IPS-15b (cell line): ENCODE data around the gene DCTN2.
"Not testable (repeated sequence)": the region's sequence is repeated elsewhere in the genome, so short reads cannot be mapped to it uniquely, and the experiment has no call there.

Experiments used
- H3K27me3 ChIP-seq: one replicate; pipeline ENCODE4 v1.6.1; 2013; ENCODE audit warnings: low read length; ENCODE audit not compliant: control insufficient read depth, insufficient read depth
- H3K36me3 ChIP-seq: one replicate; pipeline ENCODE4 v1.6.1; 2013; ENCODE audit warnings: low read length; ENCODE audit not compliant: control insufficient read depth, insufficient read depth
- H3K4me1 ChIP-seq: one replicate; pipeline ENCODE4 v1.6.1; 2013; ENCODE audit warnings: mild to moderate bottlenecking, low read length; ENCODE audit not compliant: control insufficient read depth, insufficient read depth
- H3K4me3 ChIP-seq: one replicate; pipeline ENCODE4 v1.5.1; 2013; ENCODE audit warnings: low read depth, low read length
- H3K9ac ChIP-seq: one replicate; pipeline ENCODE4 v1.6.1; 2013; ENCODE audit warnings: low read depth, mild to moderate bottlenecking, low read length
- H3K9me3 ChIP-seq: one replicate; pipeline ENCODE4 v1.6.1; 2013; ENCODE audit warnings: mild to moderate bottlenecking, low read length; ENCODE audit not compliant: control insufficient read depth, insufficient read depth

The DCTN2 gene

GRCh38 chr12:57515934-57516541, 31.0 kb downstream of the DCTN2 start:
- H3K9ac ChIP-seq: no peak overlapping the region
- no peaks in the 10 kb centered on the region for H3K27me3 ChIP-seq
- H3K4me1 ChIP-seq: peaks cover 5% of the 10 kb centered on the region
- H3K36me3 ChIP-seq: peaks cover 66% of the 10 kb centered on the region
- H3K9me3 ChIP-seq: no peaks in the 10 kb centered on the region
- H3K4me3 ChIP-seq: no peak overlapping the region

GRCh38 chr12:57515408-57515933, 31.5 kb downstream of the DCTN2 start:
- no peak overlapping the region for H3K9ac ChIP-seq
- peaks cover 5% of the 10 kb centered on the region for H3K4me1 ChIP-seq
- no peaks in the 10 kb centered on the region for H3K9me3 ChIP-seq
- H3K27me3 ChIP-seq: no peaks in the 10 kb centered on the region
- H3K4me3 ChIP-seq: no peak overlapping the region
- H3K36me3 ChIP-seq: peaks cover 69% of the 10 kb centered on the region

GRCh38 chr12:57514720-57515407, 32.1 kb downstream of the DCTN2 start:
- H3K36me3 ChIP-seq: peaks cover 72% of the 10 kb centered on the region
- H3K9ac ChIP-seq: no peak overlapping the region

GRCh38 chr12:57514246-57514645, 32.7 kb downstream of the DCTN2 start:
- peaks cover 76% of the 10 kb centered on the region for H3K36me3 ChIP-seq
- H3K27me3 ChIP-seq, H3K4me3 ChIP-seq, H3K4me1 ChIP-seq, H3K9ac ChIP-seq, H3K9me3 ChIP-seq: not testable (repeated sequence)

More at GRCh38 chr12:57514720-57515407, 32.1 kb downstream of the DCTN2 start:
- peaks cover 5% of the 10 kb centered on the region for H3K4me1 ChIP-seq
- no peaks in the 10 kb centered on the region for H3K27me3 ChIP-seq
- H3K4me3 ChIP-seq: no peak overlapping the region
- no peaks in the 10 kb centered on the region for H3K9me3 ChIP-seq

GRCh38 chr12:57513677-57514076, 33.3 kb downstream of the DCTN2 start:
- not testable (repeated sequence) for H3K4me1 ChIP-seq, H3K27me3 ChIP-seq, H3K4me3 ChIP-seq, H3K9ac ChIP-seq, H3K9me3 ChIP-seq
- peaks cover 76% of the 10 kb centered on the region for H3K36me3 ChIP-seq

GRCh38 chr12:57513266-57513665, 33.7 kb downstream of the DCTN2 start:
- no peaks in the 10 kb centered on the region for H3K27me3 ChIP-seq
- H3K4me3 ChIP-seq: no peak overlapping the region
- H3K36me3 ChIP-seq: peaks cover 75% of the 10 kb centered on the region
- no peak overlapping the region for H3K9ac ChIP-seq
- peaks cover 2% of the 10 kb centered on the region for H3K4me1 ChIP-seq
- no peaks in the 10 kb centered on the region for H3K9me3 ChIP-seq

- no peaks in the 10 kb centered on the region for H3K4me1 ChIP-seq
- H3K9me3 ChIP-seq: no peaks in the 10 kb centered on the region
- H3K4me3 ChIP-seq: no peak overlapping the region
- no peak overlapping the region for H3K9ac ChIP-seq
- no peaks in the 10 kb centered on the region for H3K27me3 ChIP-seq
- peaks cover 70% of the 10 kb centered on the region for H3K36me3 ChIP-seq
These were observed 34.3 kb downstream of the DCTN2 start for GRCh38 chr12:57512665-57513064.

GRCh38 chr12:57511588-57512325, 35.2 kb downstream of the DCTN2 start:
- no peaks in the 10 kb centered on the region for H3K9me3 ChIP-seq
- no peak overlapping the region for H3K4me3 ChIP-seq
- H3K36me3 ChIP-seq: peaks cover 63% of the 10 kb centered on the region

GRCh38 chr12:57511161-57511560, 35.8 kb downstream of the DCTN2 start:
- Histone ChIP-seq H3K9ac (no peak overlapping the region), H3K36me3 (peaks cover 61% of the 10 kb centered on the region), H3K4me3 (no peak overlapping the region), H3K27me3 (no peaks in the 10 kb centered on the region), H3K4me1 (no peaks in the 10 kb centered on the region), H3K9me3 (no peaks in the 10 kb centered on the region)

More at GRCh38 chr12:57511588-57512325, 35.2 kb downstream of the DCTN2 start:
- H3K27me3 ChIP-seq: no peaks in the 10 kb centered on the region
- no peak overlapping the region for H3K9ac ChIP-seq
- no peaks in the 10 kb centered on the region for H3K4me1 ChIP-seq

GRCh38 chr12:57507796-57508195, 39.2 kb downstream of the DCTN2 start:
- not testable (repeated sequence) for H3K4me3 ChIP-seq, H3K4me1 ChIP-seq, H3K9me3 ChIP-seq, H3K27me3 ChIP-seq, H3K9ac ChIP-seq
- H3K36me3 ChIP-seq: peaks cover 53% of the 10 kb centered on the region

- H3K36me3 ChIP-seq: peaks cover 42% of the 10 kb centered on the region
- not testable (repeated sequence) for H3K4me1 ChIP-seq, H3K9me3 ChIP-seq, H3K27me3 ChIP-seq, H3K4me3 ChIP-seq, H3K9ac ChIP-seq
These were observed 40.5 kb downstream of the DCTN2 start for GRCh38 chr12:57506541-57506940.
